ENCODE results near the gene ORC1. TPM values are rescaled to one million over a fixed set of nuclear protein-coding genes. Genes with fewer than 3 reads are reported as not detected.

ORC1 gene
- total and polyA plus RNA-seq, 4 donors, result 0.31 to 16.6 (median 0.43) TPM

- DNase-seq (ENCODE audit: low spot score), result peak; percentile 43
- peaks cover 5 to 24% (median 18%) of the 10 kb centered on the region in 4 donors for H3K36me3 ChIP-seq (ENCODE audit: control insufficient read depth in 4 of 4, insufficient read depth in 3 of 4, low read depth in 1 of 4, low read length in 3 of 4)
- H3K27me3 ChIP-seq (ENCODE audit: control insufficient read depth in 4 of 4, insufficient read depth in 4 of 4, low read length in 3 of 4), result no peaks in the 10 kb centered on the region
- WGBS, result 11% methylated on average over 22 of the region's 22 CpGs
- H3K9me3 ChIP-seq (ENCODE audit: control insufficient read depth in 4 of 4, low read length in 3 of 4), result no peaks in the 10 kb centered on the region
- H3K4me1 ChIP-seq (ENCODE audit: control insufficient read depth in 4 of 4, insufficient read depth in 4 of 4, low read length in 3 of 4), result peaks cover 4 to 24% (median 17%) of the 10 kb centered on the region in 4 donors
- peak; percentile 10 for TF ChIP-seq YY1 (IDR thresholded peaks at IDR 0.05)
- TF ChIP-seq, protein P1, sequence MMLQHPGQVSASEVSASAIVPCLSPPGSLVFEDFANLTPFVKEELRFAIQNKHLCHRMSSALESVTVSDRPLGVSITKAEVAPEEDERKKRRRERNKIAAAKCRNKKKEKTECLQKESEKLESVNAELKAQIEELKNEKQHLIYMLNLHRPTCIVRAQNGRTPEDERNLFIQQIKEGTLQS (IDR thresholded peaks at IDR 0.05), result no peak
- TF ChIP-seq RXRA (IDR thresholded peaks at IDR 0.05), result peak; percentile 42 to 60
- TF ChIP-seq HNF4A (conservative IDR thresholded peaks at IDR 0.05), result no peak
- peak overlapping the region; percentile 26 to 56 for H3K9ac ChIP-seq (ENCODE audit: low read depth in 1 of 2, low read length in 2 of 2)
- peak overlapping the region; percentile 59 to 90 (median 81) for H3K4me3 ChIP-seq (ENCODE audit: low read depth in 1 of 3, low read length in 3 of 3)
- H3K27ac ChIP-seq (ENCODE audit: low read depth in 1 of 2, low read length in 2 of 2), result peak overlapping the region; percentile 72 to 90
These were observed 39.0 kb downstream of the ORC1 start for GRCh38 chr1:52365071-52365745.

DNA sequence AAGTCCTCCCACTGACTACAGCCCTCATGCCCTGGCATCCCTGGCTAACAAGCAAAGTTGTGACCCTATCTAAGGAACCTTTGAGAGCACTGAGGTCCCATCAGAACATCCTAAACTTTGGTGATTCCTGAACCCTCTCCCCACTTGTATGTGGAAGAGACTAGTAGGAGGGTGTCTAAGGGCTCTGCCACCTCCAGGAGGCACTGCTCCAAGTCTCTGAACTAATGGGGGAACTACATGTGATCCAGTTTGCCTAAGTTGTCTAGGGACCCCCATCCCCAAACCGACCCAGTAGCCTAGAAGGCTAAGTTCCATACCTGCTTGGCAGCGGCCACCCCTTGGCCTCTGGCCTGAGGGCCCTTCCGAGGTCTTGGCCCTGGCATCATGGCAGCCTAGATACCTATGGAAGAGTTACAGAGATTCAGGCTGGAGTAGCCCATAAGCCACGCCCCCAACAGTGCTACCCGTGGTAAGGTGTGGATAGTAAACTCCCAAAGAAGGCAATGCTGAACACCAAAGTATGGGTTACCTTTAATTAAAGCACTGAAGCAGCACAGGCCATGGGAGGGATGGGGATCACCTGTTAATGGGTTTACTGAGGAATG lies 39.9 kb downstream of the ORC1 start:
- H3K27me3 ChIP-seq (ENCODE audit: control insufficient read depth in 4 of 4, insufficient read depth in 4 of 4, low read length in 3 of 4), result no peaks in the 10 kb centered on the region
- WGBS, result 83% methylated on average over 5 of the region's 5 CpGs
- no peaks in the 10 kb centered on the region for H3K9me3 ChIP-seq (ENCODE audit: control insufficient read depth in 4 of 4, low read length in 3 of 4)
- no peak overlapping the region for H3K4me3 ChIP-seq (ENCODE audit: low read depth in 1 of 3, low read length in 3 of 3)
- no peak for DNase-seq (ENCODE audit: low spot score)
- TF ChIP-seq SP1 (IDR thresholded peaks at IDR 0.05), result no peak
- no peak for TF ChIP-seq HNF4G (IDR thresholded peaks at IDR 0.05)
- TF ChIP-seq, protein P2, sequence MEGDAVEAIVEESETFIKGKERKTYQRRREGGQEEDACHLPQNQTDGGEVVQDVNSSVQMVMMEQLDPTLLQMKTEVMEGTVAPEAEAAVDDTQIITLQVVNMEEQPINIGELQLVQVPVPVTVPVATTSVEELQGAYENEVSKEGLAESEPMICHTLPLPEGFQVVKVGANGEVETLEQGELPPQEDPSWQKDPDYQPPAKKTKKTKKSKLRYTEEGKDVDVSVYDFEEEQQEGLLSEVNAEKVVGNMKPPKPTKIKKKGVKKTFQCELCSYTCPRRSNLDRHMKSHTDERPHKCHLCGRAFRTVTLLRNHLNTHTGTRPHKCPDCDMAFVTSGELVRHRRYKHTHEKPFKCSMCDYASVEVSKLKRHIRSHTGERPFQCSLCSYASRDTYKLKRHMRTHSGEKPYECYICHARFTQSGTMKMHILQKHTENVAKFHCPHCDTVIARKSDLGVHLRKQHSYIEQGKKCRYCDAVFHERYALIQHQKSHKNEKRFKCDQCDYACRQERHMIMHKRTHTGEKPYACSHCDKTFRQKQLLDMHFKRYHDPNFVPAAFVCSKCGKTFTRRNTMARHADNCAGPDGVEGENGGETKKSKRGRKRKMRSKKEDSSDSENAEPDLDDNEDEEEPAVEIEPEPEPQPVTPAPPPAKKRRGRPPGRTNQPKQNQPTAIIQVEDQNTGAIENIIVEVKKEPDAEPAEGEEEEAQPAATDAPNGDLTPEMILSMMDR (IDR thresholded peaks at IDR 0.05; ENCODE audit: low read depth, low read length, missing input control), result no peak
- no peak for TF ChIP-seq TAF1 (conservative IDR thresholded peaks at IDR 0.05)
- TF ChIP-seq, protein P1 (IDR thresholded peaks at IDR 0.05), result no peak
- TF ChIP-seq ZBTB33 (IDR thresholded peaks at IDR 0.05), result no peak
- no peak for TF ChIP-seq FOXA2 (IDR thresholded peaks at IDR 0.05)
- TF ChIP-seq YY1 (IDR thresholded peaks at IDR 0.05), result no peak
- no peak for TF ChIP-seq REST (IDR thresholded peaks at IDR 0.05)
- no peak for TF ChIP-seq FOXA1 (IDR thresholded peaks at IDR 0.05)
- no peak for TF ChIP-seq EGR1 (IDR thresholded peaks at IDR 0.05; ENCODE audit: low read depth in 2 of 2)
- no peak for TF ChIP-seq HNF4A (conservative IDR thresholded peaks at IDR 0.05)
- TF ChIP-seq RAD21 (IDR thresholded peaks at IDR 0.05), result no peak
- no peak for TF ChIP-seq JUND (IDR thresholded peaks at IDR 0.05)
- no peak for TF ChIP-seq NR2F2 (IDR thresholded peaks at IDR 0.05)
- no peak for TF ChIP-seq RXRA (IDR thresholded peaks at IDR 0.05)
- TF ChIP-seq MAX (IDR thresholded peaks at IDR 0.05), result no peak
- TF ChIP-seq GABPA (IDR thresholded peaks at IDR 0.05 in 1 of 2, conservative IDR thresholded peaks at IDR 0.05 in 1 of 2), result no peak
- no peak overlapping the region for H3K27ac ChIP-seq (ENCODE audit: low read depth in 1 of 2, low read length in 2 of 2)
- peaks cover 9 to 32% (median 24%) of the 10 kb centered on the region in 4 donors for H3K36me3 ChIP-seq (ENCODE audit: control insufficient read depth in 4 of 4, insufficient read depth in 3 of 4, low read depth in 1 of 4, low read length in 3 of 4)
- peak overlapping the region in 1 of 2 donors; percentile 4 for H3K9ac ChIP-seq (ENCODE audit: low read depth in 1 of 2, low read length in 2 of 2)
- H3K4me1 ChIP-seq (ENCODE audit: control insufficient read depth in 4 of 4, insufficient read depth in 4 of 4, low read length in 3 of 4), result peaks cover 4 to 24% (median 17%) of the 10 kb centered on the region in 4 donors

Data from liver (tissue), 9 donors.